Measurements from ENCODE around the gene TSC2. TPM values are rescaled to one million over a fixed set of nuclear protein-coding genes. Genes with fewer than 3 reads are reported as not detected.

Gene TSC2
- total and polyA plus RNA-seq, 9 of the 15 experiments (the other 6 are each of a cell fraction or from before 2014, with no cell fraction given): 1.3 to 68.1 (median 16.6) TPM

- FAIRE-seq (no peak), ATAC-seq (no peak), DNase-seq (ENCODE audit: extremely low read depth in 1 of 4, low spot score in 3 of 4) (no peak)
- H3K4me1 ChIP-seq (replicated peaks in 1 of 2; ENCODE audit: control insufficient read depth in 2 of 2, insufficient read depth in 2 of 2, low read length in 2 of 2): peaks cover 0 to 14% of the 10 kb centered on the region in 2 experiments; a peak in 2 of 5 replicates
- no peaks in the 10 kb centered on the region for H3K9me1 ChIP-seq (ENCODE audit: control insufficient read depth, insufficient read depth, low read length)
- TF ChIP-seq PREB (CRISPR knock-in tag; IDR thresholded peaks at IDR 0.05) (0 out of 2 replicates have a peak, but pooled peaks have one; percentile 47), POLR2G (IDR thresholded peaks at IDR 0.05; ENCODE audit: low read depth, low read length) (0 out of 2 replicates have a peak, but pooled peaks have one; percentile 35), KLF16 (IDR thresholded peaks at IDR 0.05) (no peak), HMGN3 (IDR thresholded peaks at IDR 0.05; ENCODE audit: borderline replicate concordance, extremely low read depth, insufficient read length, low read depth, low read length) (no peak), ZNF23 (CRISPR knock-in tag; IDR thresholded peaks at IDR 0.05) (no peak)
- no peaks in the 10 kb centered on the region for H3K27me3 ChIP-seq (ENCODE audit: control insufficient read depth in 2 of 2, insufficient read depth in 2 of 2, low read length in 2 of 2)
- no peak overlapping the region for H3K27ac ChIP-seq (ENCODE audit: extremely low read depth, low read depth, low read length)
- H3K79me2 ChIP-seq (ENCODE audit: control insufficient read depth, insufficient read depth, low read length): no peaks in the 10 kb centered on the region
- ChIA-PET POLR2A (interaction anchor here (0.7 kb wide), 1 partner anchor 255 kb away, joined by 3 read pairs; no protein-coding TSS in a partner anchor), CTCF (ENCODE audit: low intra/inter-chr PET ratio) (no interaction called here)
- peaks cover 40% of the 10 kb centered on the region; the same call in 2 of the 3 replicates for H3K36me3 ChIP-seq (ENCODE audit: control insufficient read depth, insufficient read depth, low read length)
- H3K9me3 ChIP-seq (replicated peaks; ENCODE audit: control insufficient read depth, insufficient read depth, low read depth, low read length): no peaks in the 10 kb centered on the region
- H3K9ac ChIP-seq (ENCODE audit: insufficient read depth in 1 of 2, low read depth in 2 of 2, low read length in 2 of 2): peak overlapping the region in 1 of 2 experiments; percentile 71; a peak in 2 of 4 replicates
- no TSS peak for BruUV-seq (replicated peaks)
- WGBS (ENCODE audit: insufficient coverage, low coverage, missing lambda C conversion rate): 86% methylated on average over 10 of the region's 16 CpGs
- H2AFZ ChIP-seq (ENCODE audit: low read depth, low read length): no peak overlapping the region
- intact Hi-C loops (cut with micrococcal nuclease): no loop called here
- in situ Hi-C loops (cut with MboI): no loop called here
- no peak overlapping the region for H3K4me2 ChIP-seq (ENCODE audit: insufficient read depth, low read length)
- H3K4me3 ChIP-seq: no peak overlapping the region
- H4K20me1 ChIP-seq (replicated peaks; ENCODE audit: control insufficient read depth, insufficient read depth, low read length): no peaks in the 10 kb centered on the region
Observed at GRCh38 chr16:2064368-2064945, 16.7 kb downstream of the TSC2 start.

All from K562 (cell line).